Measurements from ENCODE around the gene KRTAP9-7.

DNA sequence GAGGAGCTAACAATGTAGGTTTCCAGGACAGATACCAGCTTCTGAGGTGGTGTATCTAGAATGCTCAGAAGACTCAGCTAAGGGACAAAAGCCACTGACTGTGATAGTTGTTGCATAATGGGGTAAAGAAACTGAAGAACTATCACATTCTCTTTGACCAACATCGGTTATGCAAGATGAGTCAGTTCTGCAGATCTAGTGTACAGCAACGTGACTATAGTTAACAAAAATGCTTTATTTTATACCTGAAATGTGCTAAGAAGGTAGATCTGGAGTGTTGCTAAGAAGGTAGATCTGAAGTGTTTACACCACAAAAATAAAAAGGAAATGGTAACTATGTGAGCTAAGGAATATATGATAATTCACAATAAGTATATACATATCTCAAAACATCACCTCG is 7.8 kb upstream of the KRTAP9-7 start:
- TF ChIP-seq POLR2AphosphoS5 (IDR thresholded peaks at IDR 0.05) (no peak), EP300 (conservative IDR thresholded peaks at IDR 0.05; ENCODE audit: poor library complexity, severe bottlenecking) (no peak)
- TF ChIP-seq, protein P1, sequence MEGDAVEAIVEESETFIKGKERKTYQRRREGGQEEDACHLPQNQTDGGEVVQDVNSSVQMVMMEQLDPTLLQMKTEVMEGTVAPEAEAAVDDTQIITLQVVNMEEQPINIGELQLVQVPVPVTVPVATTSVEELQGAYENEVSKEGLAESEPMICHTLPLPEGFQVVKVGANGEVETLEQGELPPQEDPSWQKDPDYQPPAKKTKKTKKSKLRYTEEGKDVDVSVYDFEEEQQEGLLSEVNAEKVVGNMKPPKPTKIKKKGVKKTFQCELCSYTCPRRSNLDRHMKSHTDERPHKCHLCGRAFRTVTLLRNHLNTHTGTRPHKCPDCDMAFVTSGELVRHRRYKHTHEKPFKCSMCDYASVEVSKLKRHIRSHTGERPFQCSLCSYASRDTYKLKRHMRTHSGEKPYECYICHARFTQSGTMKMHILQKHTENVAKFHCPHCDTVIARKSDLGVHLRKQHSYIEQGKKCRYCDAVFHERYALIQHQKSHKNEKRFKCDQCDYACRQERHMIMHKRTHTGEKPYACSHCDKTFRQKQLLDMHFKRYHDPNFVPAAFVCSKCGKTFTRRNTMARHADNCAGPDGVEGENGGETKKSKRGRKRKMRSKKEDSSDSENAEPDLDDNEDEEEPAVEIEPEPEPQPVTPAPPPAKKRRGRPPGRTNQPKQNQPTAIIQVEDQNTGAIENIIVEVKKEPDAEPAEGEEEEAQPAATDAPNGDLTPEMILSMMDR (IDR thresholded peaks at IDR 0.05; ENCODE audit: poor library complexity, severe bottlenecking): no peak
